Hematopoietic multipotent progenitor cell treated with erythropoietin and hydrocortisone succinate and interleukin-3 and kit ligand, for 8 days (in vitro differentiated cells): Measurements from ENCODE around the gene IQSEC1.

ENCODE experiments used
- DNase-seq: peaks from one replicate; pipeline ENCODE4 v3.0.0-alpha.2; 2015

The IQSEC1 gene

DNA sequence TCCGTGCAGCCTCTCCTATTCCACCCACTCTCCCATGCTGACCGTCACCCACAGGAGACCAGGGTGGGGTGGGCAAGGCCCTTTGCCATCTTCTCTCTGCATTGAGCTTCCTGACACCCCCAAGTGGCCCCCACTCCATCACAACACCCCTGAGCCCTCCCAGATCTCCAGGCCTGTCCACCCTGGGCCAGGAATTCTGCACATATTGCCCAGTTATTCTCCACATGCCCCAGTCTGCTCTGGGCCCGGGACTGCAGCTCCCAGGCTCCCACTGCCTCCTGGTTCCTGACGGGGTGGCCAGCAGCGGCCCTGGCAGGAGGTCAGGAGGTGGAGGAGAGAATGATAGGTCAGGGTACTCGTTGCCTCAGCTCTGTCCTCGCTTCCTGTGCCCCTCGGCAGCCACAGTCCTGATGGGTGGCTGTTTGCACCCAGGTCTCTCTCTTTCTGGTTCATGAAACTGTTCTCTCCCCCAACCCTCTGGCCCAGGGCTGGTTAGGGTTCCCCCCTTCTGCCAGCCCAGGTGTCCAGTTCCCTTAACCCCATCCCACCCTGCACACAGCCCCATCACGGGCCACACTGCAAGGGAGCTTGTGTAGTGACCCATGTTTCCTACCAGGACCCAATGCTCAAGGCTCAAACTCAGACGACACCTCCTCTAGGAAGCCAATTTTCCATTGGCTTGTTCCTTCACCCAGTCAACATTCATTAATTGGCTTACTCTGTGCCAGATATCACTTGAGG is 47.3 kb downstream of the IQSEC1 start:
- no peak for DNase-seq

DNA sequence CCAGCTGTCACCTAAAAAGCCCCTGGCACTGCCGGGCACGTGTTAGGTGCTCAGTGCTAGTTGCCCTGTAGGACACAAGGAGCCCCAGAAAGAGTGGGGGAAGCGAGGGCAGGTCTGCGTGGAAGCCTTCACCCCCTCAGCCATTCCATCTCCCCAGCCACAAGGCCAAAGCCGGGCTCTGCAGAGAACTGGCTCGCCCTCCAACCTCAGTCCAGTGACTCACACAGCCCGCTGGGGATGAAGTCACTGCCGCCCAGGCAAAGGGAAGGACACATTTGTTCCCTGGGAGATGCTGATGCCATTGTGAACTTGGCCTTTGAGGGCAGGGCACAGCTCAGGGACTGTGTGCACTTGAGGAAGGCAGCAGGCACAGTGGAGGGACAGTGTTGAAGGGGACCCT is 48.1 kb downstream of the IQSEC1 start:
- DNase-seq: no peak

DNA sequence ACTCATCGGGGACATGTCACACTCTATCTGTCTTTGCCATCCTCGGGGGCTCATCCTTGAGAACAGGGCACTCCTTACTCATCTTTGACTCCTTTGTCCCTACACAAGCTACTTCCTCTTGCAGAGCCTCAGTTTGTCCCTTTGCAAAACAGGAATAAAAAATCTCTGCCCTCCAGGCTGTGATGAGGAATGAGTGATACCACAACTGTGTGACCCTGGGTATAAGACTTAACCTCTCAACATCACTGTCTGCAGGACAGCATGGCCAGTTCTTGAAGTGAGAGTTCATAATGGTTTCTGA is 48.5 kb downstream of the IQSEC1 start:
- DNase-seq: no peak

DNA sequence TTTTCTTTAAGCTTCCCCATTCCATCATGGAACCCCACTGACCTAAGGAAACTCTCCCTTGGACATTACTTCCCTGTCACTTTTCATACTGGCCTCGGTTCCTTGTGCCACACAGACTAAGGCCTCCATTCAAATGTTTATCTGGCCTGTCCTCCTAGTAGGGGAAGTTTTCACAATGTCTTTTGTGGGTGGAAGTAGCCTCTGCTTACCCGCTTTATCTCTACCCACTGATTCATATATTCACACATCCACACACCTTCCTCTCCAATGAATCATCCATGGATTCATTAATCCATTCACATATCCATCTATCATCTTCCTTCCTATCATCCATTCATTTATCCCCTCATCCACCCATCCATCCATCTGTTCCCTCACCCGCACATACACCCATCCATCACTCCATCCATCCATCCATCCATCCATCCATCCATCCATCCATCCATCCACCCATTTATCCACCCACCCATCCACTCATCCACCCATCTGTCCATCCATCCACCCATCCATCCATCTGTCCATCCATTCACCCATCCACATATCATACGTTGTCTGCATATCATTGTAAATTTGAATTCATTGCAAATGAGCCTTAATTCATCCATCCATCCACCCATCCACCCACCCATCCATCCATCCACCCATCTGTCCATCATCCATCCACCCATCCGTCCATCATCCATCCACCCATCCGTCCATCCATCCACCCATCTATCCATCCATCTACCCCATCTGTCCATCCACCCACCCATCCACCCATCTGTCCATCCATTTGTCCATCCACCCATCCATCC is 49.1 kb downstream of the IQSEC1 start:
- DNase-seq: no peak

DNA sequence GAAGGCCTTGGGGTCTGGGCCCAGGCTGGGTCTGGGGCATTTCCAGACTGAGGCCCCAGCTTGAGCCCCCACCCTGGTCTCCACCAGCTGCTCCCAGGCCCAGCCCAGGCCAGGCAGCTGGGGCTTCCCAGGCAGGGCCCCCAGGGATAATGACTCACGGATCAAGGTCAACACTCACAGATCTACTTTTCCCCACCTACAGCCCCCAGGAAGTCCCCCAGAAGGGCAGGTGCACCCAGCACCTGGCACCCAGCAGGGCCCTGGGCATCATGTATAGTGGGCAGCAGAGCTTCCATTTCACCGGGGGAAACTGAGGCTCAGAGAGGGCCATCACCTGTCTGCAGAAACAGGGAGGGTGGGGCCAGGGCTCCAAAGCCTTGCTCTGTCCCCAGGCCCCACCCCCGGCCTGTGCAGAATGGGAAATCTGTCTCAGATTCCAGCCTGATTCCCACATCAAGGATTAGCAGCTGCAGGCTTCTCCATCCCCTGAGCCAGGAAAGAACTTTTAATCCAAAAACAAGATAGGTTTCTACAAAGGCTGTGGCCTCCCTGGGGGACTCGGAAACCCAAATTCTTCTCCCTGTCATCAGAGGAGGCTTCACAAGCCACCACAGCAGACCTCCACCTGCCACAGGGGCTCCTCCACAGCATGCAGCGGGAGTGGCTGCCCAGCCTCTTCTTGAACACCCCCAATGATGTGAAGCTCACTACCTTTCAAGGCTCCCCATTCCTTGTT is 49.8 kb downstream of the IQSEC1 start:
- no peak for DNase-seq

DNA sequence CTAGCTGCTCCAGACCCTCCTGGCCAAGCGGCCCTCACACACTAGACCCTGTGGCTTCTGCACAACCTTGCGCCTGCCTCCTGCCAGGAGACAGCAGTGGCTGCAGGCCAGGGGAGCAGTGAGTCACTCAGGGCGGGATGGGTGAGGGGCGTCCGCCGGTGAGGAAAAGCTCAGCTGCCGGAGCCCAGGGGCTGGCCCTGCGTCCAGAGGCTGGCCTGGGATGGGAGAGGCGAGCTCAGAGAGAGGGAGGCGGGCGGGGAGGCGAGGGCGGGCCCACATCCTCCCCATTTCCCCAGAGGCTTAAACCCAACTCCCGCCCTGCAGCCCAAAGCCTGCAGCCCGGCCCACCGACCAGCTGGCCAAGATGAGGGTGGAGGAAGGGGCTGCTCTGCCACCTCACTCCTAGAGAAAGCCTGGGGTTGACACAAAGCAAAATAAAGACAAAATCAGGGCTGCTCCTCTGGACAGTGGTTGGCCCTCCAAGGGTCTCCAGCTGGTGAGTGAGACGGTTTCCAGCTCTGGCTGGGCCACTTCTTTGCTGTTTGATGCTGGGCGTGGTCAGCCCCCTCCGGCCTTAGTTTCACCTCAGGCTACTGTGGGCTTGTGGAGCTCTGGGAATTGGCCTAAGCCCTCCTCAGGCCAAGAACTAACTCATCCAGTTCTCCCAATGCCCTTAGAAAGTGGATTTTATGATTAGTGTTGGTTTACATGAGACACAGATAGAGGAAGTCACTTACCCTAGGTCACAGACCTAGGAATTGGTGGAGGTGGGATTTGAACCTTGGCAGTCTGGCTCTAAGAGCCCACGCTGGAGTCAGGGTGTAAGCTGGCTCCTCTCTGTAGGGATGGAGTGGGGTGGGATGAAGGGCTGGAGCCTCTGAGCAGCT is 50.6 kb downstream of the IQSEC1 start:
- DNase-seq: no peak

DNA sequence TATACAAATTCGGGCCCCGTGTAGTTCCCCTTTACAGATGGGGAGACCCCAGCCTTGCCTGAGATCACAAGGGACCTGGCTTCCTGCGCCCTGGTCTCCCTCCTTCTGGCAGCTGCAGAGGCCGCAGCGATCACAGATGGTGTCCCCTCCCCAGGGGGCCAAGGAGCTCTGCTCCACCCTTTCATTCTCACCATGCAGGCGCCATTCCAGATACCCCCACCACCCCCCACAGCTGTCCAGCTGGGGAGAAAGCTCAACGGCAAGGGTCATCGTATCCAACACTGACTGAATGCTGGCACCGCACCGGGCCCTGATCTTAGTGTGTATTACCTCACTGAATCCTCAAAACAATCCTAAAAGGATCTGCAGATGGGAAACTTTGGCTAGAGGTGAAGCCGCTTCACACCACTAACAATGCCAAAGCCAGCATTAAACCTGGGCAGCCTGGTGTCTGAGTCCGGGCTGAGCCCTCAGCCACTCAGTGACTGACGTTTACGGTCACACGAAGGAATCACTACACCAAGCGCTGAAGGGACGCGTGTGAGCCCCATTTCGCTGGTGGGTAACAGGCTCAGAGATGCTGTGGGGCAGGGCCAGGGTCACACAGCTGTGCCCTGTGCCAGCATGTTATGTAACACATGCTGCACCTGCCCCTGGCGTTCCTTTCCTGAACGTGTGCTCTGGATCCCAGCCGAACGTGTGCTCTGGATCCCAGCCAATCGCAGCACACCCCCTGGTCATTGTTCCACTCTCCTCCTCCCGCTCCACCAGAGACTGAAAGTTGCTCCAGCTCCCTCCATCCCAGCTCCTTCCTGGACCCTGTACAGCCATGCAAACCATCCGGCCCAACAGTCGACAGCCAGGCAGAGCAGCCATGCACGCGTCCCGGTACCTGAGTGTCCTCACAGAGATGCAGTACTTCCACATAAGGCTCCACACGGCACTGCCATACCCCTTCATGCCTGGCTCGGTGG is 51.8 kb downstream of the IQSEC1 start:
- no peak for DNase-seq

DNA sequence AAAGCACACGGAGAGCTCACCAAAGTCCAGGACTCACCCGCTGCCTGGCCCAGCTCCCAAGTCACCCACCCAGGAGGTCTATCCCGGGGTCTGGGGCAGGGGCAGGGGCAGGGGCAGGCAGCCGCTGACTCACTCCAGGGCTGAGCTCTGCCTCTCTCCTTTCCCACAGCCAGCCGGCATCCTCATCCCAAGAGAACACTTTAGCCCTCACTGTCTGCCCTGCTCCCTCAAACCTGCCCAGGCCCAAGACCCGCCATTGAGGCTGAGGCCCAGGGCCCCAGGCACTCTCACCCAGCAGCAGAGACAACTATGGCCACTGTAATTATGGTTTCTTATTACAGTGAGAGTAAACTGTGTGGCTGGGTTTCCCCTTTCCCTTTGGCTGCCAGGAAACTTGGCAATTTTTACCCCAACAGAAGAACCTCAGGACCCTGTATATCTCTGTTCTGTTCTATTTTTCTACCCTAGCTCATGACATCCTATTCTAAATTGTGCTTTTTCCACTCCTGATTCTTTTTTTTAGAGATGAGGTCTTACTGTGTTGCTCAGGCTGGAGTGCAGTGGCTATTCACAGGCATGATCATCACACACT is 53.0 kb downstream of the IQSEC1 start:
- DNase-seq: no peak

DNA sequence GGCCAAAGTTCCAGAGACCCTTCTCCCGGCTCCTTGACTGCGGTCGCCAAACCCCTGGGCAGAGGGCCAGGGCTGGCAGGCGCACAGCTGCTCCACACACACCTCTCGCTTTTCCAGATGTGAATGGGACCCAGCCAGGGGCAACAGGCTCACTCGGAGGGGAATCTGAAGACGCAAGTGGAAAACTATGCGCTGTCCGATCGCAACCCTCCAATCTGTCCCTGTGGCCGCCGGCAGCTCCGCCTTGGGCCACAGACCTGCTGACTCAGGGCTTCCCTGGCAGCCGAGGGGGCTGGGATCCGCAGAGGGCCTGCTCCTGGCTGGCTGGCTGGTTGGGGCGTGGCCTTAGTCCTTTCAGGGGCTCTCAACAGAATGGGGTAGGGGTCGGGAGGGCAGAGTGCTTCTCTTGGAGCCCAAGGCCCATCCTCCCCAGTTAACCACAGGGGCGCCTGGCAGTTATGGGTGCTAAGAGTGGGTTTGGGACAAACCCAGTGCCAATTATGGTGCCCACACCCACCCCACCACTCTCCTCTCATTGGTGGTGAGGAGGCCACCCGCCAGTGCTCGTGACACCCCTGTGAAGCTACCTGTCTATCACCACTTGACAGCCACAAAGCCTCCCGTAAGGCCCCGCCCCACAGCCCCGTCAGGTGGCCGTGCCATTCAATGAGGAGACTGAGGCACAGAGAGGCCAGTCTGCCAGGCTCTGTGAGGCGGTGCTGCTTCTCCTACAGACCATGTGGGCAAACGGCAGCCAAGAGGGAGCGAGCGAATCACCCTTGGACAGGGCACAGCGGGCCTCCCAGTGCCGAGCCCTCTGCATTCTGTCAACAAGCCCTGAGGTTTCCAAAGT is 53.8 kb downstream of the IQSEC1 start:
- DNase-seq: no peak

DNA sequence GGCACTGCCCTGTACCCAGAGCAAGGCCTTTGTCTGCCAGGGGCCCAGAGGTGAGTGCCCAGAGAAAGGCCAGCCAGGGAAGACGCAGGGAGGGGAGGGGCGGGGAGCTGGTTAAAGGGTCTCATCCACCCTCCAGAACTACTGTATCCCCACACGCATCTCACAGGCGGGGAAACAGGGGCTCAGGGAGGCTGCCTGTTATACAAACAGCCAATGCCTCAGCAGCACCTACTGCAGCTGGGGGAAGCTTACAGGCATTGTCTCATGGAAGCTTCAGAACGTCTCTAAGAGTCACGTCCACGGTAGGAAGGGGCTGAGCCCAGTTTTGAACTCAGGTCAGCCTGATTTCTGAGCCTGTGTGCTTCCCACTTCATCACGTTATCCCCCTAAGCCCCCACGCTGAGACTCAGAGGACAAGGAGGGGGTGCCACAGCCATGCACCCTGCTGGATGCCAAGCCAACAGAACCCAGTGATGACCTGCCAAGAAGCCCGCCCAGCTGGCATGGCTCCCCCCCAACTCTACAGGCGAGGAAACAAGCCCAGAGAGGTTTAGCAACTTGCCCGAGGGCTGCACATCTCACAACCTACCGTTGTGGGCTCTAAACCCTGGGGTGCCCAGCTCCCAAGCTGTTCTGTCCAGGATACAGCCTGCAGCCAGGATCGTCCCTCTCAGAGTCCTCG is 54.5 kb downstream of the IQSEC1 start:
- DNase-seq: no peak

DNA sequence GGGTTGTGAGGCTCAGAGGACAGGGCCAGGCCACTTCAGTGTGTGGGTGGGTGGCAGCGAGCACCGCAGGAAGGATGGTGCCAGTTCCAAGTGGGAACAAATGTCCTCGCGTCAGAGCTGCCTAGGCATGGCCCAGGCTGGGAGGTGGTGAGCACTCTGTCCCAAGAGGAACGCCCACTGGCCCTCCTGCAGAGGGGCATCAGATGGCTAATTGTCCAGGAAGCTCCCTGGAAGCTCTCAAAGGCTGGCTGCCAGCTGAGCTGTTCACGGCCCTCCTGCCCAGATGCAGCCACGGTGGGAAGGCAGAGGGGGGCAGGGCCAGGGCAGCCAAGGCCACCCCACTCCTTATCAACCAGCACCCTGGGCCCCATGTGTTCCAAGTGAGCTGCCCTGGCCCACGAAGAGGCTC is 55.2 kb downstream of the IQSEC1 start:
- peak; percentile 91 for DNase-seq

DNA sequence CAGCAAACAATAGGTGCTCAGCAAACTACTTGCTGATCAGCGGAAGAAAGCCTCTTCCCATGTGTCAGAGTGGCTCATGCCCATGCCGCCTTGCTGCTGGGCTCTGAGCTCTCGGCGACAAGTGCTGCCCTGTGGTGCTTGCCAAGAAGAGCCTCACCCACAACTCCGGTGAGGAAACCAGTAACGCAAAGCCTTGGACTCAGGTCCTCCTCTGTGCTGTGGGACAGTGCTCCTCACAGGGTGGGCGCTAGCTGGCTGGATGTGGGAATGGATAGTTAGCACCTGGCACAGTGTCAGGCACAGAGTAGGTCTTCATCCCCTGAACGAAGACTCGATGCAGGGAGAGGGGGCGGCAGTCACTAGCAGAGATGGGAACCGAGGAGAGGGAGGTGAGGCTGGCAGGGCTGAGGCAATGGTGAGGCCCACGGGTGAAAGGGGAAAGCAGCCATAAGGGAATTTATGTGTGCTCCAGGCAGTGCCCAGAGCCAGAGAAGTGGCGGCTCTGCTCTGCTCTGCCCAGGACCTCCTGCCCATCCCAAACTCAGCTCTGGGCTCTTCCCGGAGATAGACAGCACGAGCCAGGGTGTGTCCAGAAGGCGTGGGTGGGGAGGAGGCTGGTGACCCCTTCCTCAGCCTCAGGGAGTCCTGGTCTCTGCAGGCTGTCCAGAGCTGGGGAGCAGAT is 55.7 kb downstream of the IQSEC1 start:
- DNase-seq: peak; percentile 31

DNA sequence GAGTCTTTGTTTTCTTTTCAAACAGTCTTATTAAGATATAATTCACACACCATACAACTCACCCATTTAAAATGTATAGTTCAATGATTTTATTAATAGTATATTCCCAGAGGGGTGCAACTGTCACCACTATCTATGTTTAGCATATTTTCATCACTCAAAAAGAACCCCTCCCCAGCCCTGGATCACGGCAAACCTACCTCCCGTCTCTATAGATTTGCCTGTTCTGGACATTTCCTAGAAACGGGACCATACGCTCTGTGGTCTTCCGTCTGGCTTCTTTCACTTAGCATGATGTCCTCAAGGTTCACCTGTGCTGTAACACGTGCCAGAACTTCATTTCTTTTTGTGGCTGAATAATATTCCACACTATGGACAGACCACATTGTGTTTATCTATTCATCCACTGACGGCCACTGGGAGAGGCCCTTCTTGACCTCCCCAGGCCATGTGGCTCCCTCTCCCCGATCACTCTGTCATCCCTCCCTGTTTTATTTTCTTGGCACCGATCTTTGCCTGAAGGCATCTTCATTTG is 56.4 kb downstream of the IQSEC1 start:
- peak; percentile 88 for DNase-seq

DNA sequence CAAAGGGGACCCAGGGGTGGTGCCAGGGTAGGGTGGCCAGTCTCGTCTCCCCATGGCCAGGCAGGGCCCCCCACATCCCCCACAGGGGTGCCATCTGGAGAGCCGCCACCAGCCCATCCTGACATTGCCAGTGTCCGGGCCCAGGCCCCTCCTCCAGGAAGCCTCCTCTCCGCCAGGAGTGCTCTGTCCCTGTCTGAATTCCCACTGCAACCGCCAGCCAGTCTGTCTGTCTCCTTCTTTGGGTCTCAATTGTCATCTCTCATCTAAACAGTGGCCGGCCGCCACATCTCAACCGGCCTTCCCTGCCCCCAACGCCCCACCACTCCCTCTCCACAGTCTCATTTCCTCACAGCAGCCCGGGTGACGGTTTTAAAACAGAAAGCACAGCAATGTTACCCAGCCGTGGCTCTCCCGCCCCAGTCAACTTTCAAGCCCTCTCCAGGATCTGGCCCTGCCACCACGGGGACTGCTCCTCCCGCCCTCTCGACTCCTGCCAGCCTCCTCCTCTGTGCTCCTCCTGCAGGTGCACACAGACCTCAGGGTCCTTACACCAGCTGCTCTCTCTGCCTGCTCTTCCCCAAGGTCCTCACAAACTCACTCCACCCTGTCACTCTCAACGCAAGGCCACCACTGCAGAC is 57.0 kb downstream of the IQSEC1 start:
- peak; percentile 77 for DNase-seq

DNA sequence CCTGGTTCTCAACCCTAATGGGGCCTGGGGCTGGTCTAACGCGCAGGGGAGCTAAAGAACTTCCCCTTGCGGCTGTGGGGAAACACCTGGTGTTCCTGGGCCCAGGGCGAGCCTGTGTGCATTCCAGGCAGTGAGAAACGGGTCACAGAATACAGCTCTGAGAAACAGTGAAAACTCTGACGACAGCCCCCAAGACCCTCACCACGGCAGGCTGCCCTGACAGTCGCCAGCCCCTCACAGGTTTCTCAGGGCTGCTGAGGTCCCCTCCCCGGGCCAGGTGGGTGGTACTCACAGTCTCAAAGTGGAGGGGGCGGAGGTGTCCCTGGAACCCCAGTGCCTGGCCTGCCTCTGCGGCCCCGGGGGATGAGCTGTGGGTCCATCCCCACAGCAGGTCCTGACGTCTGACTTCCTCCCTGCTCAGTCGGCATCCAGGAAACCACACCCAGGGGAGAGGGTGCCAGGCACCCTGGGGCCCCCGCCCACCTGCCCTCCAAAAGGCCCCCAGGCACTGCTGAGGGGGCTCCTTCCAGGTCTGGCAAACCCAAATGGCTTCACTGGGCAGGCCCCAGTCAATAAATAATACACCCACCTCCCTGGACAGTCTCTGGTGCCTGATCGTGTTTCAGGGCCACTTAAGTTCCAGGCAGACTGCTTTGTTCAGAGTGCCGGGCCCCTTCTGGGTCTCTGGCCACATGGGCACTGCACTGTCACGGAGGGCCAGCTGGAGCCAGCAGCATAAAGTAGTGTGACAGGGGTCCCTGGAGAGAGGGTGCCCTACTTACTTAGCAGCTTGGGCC is 57.7 kb downstream of the IQSEC1 start:
- DNase-seq: peak; percentile 67

DNA sequence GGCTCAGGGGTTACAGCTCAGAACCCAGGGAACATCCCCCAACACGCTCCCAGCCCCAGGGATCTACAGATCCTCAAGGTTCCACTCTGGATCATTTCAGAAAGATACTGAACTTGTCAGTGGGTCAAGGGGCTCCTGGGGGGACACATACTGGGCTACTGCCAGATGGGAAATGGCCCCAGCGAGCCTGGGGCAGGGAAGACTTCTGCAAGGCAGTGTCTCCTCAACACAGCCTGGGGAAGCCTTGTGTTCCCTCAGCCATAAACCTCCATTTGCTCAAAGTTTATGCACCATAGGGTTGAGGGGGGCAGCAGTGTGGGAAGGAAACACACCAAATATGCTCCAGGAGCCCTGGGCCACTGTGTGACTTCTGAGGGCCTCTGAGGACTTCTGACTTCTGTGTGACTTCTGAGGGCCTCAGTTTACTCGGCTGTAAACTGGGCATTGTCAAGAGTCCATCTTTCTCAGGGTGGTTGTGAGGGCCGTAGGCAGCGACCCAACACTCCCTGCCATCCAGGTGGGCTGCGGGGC is 58.4 kb downstream of the IQSEC1 start:
- DNase-seq: peak; percentile 35
